Erythroblast (primary cell): ENCODE measurements around the gene SEPTIN2.
"Not testable (repeated sequence)": the region's sequence is repeated elsewhere in the genome, so short reads cannot be mapped to it uniquely, and the experiment has no call there.

Experiments used
- GATA1 ChIP-seq: IDR thresholded peaks from 2 replicates; pipeline ENCODE4 v1.6.1; 2011; ENCODE audit warnings: low read depth, mild to moderate bottlenecking, control low read depth, low read length, moderate library complexity
- POLR2A ChIP-seq: IDR thresholded peaks from 2 replicates; pipeline ENCODE4 v1.6.1; 2011; ENCODE audit warnings: mild to moderate bottlenecking, low read length

DNA sequence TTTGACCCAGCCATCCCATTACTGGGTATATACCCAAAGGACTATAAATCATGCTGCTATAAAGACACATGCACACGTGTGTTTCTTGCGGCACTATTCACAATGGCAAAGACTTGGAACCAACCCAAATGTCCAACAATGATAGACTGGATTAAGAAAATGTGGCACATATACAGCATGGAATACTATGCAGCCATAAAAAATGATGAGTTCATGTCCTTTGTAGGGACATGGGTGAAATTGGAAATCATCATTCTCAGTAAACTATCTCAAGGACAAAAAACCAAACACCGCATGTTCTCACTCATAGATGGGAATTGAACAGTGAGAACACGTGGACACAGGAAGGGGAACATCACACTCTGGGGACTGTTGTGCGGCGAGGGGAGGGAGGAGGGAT lies 81.1 kb downstream of the SEPTIN2 start:
- not testable (repeated sequence) for TF ChIP-seq POLR2A, GATA1
